H1 (cell line): Measurements from ENCODE around the gene HYDIN. TPM values are rescaled to one million over a fixed set of nuclear protein-coding genes. Genes with fewer than 3 reads are reported as not detected.

ENCODE experiments used
- FOSL1 ChIP-seq: IDR thresholded peaks from 2 replicates; pipeline ENCODE4 v1.6.1; 2011; ENCODE audit warnings: mild to moderate bottlenecking, low read depth, low read length, moderate library complexity; ENCODE audit not compliant: insufficient read depth
- MAFK ChIP-seq: IDR thresholded peaks from 2 replicates; pipeline ENCODE4 v1.6.1; 2012; ENCODE audit warnings: low read depth, mild to moderate bottlenecking, improper control_type of control experiment, low read length
- RXRA ChIP-seq: IDR thresholded peaks from 2 replicates; pipeline ENCODE4 v1.6.1; 2011; ENCODE audit warnings: low read depth, mild to moderate bottlenecking, low read length, moderate library complexity; ENCODE audit not compliant: insufficient read depth
- SRF ChIP-seq: IDR thresholded peaks from 2 replicates; pipeline ENCODE4 v1.6.1; 2011; ENCODE audit warnings: mild to moderate bottlenecking, low read depth, low read length, moderate library complexity
- polyA plus RNA-seq, 7 experiments: library from polyadenylated mRNA; depleted of rRNA in 3 of 7; stranded (reverse) in 5 of 7; unstranded in 2 of 7; fragments of >200 nt in 5 of 7; fragments of 200-250 nt in 2 of 7; gene quantifications; 1 replicate in 5 of 7; 2 replicates in 1 of 7; 4 replicates in 1 of 7; pipeline versions ENCODE4 v1.2.1 to v1.2.3, GENCODE V29; 2011 to 2013; ENCODE audit warnings: missing spikeins in 2 of 7, mixed read lengths in 2 of 7
- total RNA-seq: library from RNA; stranded (reverse); fragmentation: NEBNext Ultra II Directional; extraction: Animal tissue kit (Norgen Biotek cat#: 25700); gene quantifications from 2 replicates; pipeline ENCODE4 v1.2.1, GENCODE V29; 2021
- TF ChIP-seq, protein P1 (sequence below): fragments of 300-600 bp; sonication (generic); IDR thresholded peaks from 2 replicates; pipeline ENCODE4 v1.7.1; 2012; ENCODE audit warnings: low read length, moderate library complexity, mild to moderate bottlenecking, inconsistent platforms; ENCODE audit not compliant: insufficient replicate concordance
- TF ChIP-seq, protein P2 (sequence below), 3 experiments: IDR thresholded peaks; 1 replicate in 2 of 3; 2 replicates in 1 of 3; pipeline versions ENCODE4 v1.5.1 to v1.6.1; 2011; ENCODE audit warnings: low read length in 3 of 3, mild to moderate bottlenecking in 3 of 3, inconsistent platforms in 2 of 3, low read depth in 1 of 3, moderate library complexity in 1 of 3; ENCODE audit not compliant: insufficient read depth in 1 of 3; ENCODE audit errors: control extremely low read depth in 1 of 3

Gene HYDIN
- total and polyA plus RNA-seq, 2 of the 8 experiments (the other 6 are each of a cell fraction or from before 2014, with no cell fraction given) = 1.1 to 1.8 TPM

DNA sequence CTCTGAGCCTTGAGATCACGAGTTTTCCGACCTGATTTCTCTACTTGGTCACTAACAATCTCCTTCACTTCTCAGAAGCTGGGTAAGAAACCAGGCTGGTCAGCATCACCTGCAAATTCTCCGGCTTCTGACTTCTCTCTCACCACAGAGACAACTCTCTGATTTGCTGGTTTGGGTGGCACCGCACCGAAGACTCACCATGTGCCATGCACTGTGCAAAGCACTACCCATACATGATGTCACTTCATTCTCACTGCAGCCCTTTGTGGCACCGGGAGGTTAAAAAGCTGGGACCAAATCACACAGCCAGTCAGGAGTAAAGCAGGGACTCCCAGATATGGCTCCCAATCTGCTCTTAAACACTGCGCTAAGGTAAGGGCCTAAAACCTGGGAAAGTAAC lies 430.2 kb downstream of the HYDIN start (continued):
- TF ChIP-seq, protein P1, sequence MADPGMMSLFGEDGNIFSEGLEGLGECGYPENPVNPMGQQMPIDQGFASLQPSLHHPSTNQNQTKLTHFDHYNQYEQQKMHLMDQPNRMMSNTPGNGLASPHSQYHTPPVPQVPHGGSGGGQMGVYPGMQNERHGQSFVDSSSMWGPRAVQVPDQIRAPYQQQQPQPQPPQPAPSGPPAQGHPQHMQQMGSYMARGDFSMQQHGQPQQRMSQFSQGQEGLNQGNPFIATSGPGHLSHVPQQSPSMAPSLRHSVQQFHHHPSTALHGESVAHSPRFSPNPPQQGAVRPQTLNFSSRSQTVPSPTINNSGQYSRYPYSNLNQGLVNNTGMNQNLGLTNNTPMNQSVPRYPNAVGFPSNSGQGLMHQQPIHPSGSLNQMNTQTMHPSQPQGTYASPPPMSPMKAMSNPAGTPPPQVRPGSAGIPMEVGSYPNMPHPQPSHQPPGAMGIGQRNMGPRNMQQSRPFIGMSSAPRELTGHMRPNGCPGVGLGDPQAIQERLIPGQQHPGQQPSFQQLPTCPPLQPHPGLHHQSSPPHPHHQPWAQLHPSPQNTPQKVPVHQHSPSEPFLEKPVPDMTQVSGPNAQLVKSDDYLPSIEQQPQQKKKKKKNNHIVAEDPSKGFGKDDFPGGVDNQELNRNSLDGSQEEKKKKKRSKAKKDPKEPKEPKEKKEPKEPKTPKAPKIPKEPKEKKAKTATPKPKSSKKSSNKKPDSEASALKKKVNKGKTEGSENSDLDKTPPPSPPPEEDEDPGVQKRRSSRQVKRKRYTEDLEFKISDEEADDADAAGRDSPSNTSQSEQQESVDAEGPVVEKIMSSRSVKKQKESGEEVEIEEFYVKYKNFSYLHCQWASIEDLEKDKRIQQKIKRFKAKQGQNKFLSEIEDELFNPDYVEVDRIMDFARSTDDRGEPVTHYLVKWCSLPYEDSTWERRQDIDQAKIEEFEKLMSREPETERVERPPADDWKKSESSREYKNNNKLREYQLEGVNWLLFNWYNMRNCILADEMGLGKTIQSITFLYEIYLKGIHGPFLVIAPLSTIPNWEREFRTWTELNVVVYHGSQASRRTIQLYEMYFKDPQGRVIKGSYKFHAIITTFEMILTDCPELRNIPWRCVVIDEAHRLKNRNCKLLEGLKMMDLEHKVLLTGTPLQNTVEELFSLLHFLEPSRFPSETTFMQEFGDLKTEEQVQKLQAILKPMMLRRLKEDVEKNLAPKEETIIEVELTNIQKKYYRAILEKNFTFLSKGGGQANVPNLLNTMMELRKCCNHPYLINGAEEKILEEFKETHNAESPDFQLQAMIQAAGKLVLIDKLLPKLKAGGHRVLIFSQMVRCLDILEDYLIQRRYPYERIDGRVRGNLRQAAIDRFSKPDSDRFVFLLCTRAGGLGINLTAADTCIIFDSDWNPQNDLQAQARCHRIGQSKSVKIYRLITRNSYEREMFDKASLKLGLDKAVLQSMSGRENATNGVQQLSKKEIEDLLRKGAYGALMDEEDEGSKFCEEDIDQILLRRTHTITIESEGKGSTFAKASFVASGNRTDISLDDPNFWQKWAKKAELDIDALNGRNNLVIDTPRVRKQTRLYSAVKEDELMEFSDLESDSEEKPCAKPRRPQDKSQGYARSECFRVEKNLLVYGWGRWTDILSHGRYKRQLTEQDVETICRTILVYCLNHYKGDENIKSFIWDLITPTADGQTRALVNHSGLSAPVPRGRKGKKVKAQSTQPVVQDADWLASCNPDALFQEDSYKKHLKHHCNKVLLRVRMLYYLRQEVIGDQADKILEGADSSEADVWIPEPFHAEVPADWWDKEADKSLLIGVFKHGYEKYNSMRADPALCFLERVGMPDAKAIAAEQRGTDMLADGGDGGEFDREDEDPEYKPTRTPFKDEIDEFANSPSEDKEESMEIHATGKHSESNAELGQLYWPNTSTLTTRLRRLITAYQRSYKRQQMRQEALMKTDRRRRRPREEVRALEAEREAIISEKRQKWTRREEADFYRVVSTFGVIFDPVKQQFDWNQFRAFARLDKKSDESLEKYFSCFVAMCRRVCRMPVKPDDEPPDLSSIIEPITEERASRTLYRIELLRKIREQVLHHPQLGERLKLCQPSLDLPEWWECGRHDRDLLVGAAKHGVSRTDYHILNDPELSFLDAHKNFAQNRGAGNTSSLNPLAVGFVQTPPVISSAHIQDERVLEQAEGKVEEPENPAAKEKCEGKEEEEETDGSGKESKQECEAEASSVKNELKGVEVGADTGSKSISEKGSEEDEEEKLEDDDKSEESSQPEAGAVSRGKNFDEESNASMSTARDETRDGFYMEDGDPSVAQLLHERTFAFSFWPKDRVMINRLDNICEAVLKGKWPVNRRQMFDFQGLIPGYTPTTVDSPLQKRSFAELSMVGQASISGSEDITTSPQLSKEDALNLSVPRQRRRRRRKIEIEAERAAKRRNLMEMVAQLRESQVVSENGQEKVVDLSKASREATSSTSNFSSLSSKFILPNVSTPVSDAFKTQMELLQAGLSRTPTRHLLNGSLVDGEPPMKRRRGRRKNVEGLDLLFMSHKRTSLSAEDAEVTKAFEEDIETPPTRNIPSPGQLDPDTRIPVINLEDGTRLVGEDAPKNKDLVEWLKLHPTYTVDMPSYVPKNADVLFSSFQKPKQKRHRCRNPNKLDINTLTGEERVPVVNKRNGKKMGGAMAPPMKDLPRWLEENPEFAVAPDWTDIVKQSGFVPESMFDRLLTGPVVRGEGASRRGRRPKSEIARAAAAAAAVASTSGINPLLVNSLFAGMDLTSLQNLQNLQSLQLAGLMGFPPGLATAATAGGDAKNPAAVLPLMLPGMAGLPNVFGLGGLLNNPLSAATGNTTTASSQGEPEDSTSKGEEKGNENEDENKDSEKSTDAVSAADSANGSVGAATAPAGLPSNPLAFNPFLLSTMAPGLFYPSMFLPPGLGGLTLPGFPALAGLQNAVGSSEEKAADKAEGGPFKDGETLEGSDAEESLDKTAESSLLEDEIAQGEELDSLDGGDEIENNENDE = no peak
- TF ChIP-seq MAFK (no peak), FOSL1 (no peak), RXRA (no peak), SRF (no peak)
- TF ChIP-seq, protein P2, sequence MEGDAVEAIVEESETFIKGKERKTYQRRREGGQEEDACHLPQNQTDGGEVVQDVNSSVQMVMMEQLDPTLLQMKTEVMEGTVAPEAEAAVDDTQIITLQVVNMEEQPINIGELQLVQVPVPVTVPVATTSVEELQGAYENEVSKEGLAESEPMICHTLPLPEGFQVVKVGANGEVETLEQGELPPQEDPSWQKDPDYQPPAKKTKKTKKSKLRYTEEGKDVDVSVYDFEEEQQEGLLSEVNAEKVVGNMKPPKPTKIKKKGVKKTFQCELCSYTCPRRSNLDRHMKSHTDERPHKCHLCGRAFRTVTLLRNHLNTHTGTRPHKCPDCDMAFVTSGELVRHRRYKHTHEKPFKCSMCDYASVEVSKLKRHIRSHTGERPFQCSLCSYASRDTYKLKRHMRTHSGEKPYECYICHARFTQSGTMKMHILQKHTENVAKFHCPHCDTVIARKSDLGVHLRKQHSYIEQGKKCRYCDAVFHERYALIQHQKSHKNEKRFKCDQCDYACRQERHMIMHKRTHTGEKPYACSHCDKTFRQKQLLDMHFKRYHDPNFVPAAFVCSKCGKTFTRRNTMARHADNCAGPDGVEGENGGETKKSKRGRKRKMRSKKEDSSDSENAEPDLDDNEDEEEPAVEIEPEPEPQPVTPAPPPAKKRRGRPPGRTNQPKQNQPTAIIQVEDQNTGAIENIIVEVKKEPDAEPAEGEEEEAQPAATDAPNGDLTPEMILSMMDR (IDR thresholded peaks at IDR 0.05; ENCODE audit: control extremely low read depth in 1 of 3, insufficient read depth in 1 of 3, low read depth in 1 of 3, low read length in 3 of 3) = no peak
- TF ChIP-seq, all 59 proteins: peak for 0
